HG02840 (cell line): ENCODE measurements around the gene PROS1.
"Not testable (repeated sequence)": the region's sequence is repeated elsewhere in the genome, so short reads cannot be mapped to it uniquely, and the experiment has no call there.

Source experiments
- ATAC-seq: cut with Tn5 transposase; IDR thresholded peaks from one replicate; pipeline ENCODE4 v1.9.1; 2021; ENCODE audit warnings: mild to moderate bottlenecking, moderate library complexity, moderate number of reproducible peaks; ENCODE audit not compliant: unreplicated experiment, low FRiP score

PROS1 gene

GRCh38 chr3:93979850-93980676 lies 6.4 kb upstream of the PROS1 start, which contains the start of gene ARL13B:
ARL13B (plus strand) TSS chr3:93980155; CDS start chr3:93980424, 269 bp downstream.
- ATAC-seq, result peak; percentile 100

- ATAC-seq, result no peak
These were observed 3.7 kb downstream of the PROS1 start for GRCh38 chr3:93969997-93970396.

- no peak for ATAC-seq
These were observed 4.3 kb downstream of the PROS1 start for GRCh38 chr3:93969443-93969842.

GRCh38 chr3:93965106-93965505 lies 8.6 kb downstream of the PROS1 start:
- ATAC-seq, result not testable (repeated sequence)

- no peak for ATAC-seq
These were observed 10.9 kb downstream of the PROS1 start for GRCh38 chr3:93962798-93963197.

GRCh38 chr3:93961489-93961888 lies 12.2 kb downstream of the PROS1 start:
- ATAC-seq, result no peak

GRCh38 chr3:93961026-93961425 lies 12.7 kb downstream of the PROS1 start:
- ATAC-seq, result no peak

GRCh38 chr3:93949958-93950357 lies 23.7 kb downstream of the PROS1 start:
- ATAC-seq, result not testable (repeated sequence)

- ATAC-seq, result not testable (repeated sequence)
These were observed 36.2 kb downstream of the PROS1 start for GRCh38 chr3:93937485-93937884.

- ATAC-seq, result no peak
These were observed 37.1 kb downstream of the PROS1 start for GRCh38 chr3:93936549-93936948.

- ATAC-seq, result no peak
These were observed 39.2 kb downstream of the PROS1 start for GRCh38 chr3:93934366-93935046.

- ATAC-seq, result no peak
These were observed 42.0 kb downstream of the PROS1 start for GRCh38 chr3:93931597-93932229.

GRCh38 chr3:93930041-93930440 lies 43.7 kb downstream of the PROS1 start:
- no peak for ATAC-seq

- no peak for ATAC-seq
These were observed 46.9 kb downstream of the PROS1 start for GRCh38 chr3:93926789-93927188.

- ATAC-seq, result no peak
These were observed 49.2 kb downstream of the PROS1 start for GRCh38 chr3:93924491-93924890.

GRCh38 chr3:93923006-93923405 lies 50.7 kb downstream of the PROS1 start:
- ATAC-seq, result no peak

GRCh38 chr3:93917546-93918029 lies 56.1 kb downstream of the PROS1 start:
- not testable (repeated sequence) for ATAC-seq

- not testable (repeated sequence) for ATAC-seq
These were observed 60.1 kb downstream of the PROS1 start for GRCh38 chr3:93913623-93914022.

GRCh38 chr3:93911206-93911605 lies 62.5 kb downstream of the PROS1 start:
- ATAC-seq, result no peak

GRCh38 chr3:93910097-93910496 lies 63.6 kb downstream of the PROS1 start:
- no peak for ATAC-seq

GRCh38 chr3:93907132-93907531 lies 66.6 kb downstream of the PROS1 start:
- no peak for ATAC-seq
